Islet precursor cell (in vitro differentiated cells): ENCODE data around the gene ACAP3.

Source experiments
- DNase-seq: peaks from one replicate; pipeline ENCODE4 v3.0.0-alpha.2; 2018

Gene ACAP3

DNA sequence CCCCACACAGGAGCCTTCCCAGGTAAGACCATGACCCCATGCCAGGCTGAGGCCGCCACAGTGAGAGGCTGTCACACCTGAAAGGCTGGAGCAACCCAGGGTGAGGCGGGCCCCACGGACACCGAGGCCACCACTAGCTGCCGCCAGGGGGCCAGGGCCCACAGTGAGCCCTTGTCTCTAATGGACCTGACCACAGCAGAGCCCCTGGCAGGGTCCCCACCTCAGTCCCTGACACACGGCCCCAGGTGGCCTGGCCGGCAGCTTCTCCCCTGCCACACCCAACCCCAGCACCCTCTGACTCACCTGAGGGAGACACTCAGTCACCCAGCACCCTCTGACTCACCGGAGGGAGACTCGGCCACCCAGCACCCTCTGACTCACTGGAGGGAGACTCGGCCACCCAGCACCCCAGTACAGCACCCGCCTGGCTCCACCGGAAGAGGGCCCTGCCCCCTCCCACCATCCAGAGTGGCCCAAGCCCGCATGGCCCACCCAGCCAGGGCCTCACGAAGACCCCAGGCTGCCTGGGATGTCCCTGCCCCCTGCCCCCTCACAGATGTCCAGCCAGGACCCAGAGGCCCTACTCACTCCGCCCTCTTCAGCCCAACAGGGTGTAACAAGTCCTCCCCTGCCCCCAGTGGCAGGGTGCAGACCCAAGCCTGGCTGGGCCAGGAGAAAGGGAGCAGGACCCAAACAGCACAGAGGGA is 37.1 kb upstream of the ACAP3 start:
- DNase-seq, result peak; percentile 76

DNA sequence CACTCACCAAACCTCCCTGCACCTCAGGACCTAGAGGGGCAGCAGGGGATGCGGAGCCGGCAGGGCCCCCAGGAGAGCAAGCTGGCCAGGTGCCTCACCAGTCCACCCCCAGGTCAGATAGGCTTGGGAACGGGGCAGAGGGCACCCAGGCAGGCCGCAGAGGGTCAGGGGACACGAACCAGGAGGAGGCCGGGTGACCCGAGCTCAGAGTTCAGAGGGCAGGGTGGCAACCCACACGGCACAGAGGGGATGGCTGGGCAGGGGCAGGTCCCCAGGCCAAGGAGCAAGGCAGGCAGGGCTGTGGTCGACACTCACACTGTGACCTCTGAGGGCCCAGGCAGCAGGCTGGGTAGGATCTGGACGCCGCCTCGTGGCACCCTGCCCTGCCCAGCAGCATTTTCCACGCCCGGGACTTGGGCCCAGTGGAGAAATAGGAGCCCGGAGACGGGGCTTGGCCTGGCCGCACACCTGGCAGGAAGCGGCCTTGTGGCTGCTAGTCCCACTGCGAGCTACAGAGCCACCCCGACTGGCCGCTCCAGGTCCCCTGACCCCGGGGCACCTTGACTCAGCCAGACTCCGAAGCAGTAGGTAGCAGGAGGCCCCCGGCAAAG is 36.2 kb upstream of the ACAP3 start:
- DNase-seq, result no peak

GRCh38 chr1:1342584-1343115 is 34.9 kb upstream of the ACAP3 start:
- DNase-seq, result no peak

DNA sequence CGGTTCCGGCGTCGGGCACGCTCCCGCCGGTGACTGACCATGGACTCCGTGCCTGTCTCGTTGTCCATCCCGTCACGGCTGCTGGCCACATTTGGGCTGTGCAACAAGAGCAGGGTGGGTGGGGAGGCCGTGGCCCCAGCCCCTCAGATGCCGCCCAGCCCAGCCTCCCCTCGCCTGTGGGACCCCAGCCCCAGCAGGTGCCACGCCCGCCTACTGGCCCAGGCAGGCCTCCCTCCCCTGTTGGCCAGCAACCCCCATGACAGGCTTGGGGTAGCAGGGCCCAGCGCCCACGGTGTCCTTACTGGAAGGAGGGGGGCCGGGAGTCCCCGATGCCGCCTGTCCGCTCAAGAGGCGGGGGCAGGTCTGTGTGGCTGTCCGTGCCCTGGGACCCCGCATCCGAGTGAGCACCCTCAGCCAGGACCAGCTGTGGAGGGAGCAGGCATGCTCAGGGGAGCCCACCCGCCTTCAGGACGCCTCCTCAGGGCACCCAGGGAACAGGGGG is 34.4 kb upstream of the ACAP3 start:
- DNase-seq, result no peak

DNA sequence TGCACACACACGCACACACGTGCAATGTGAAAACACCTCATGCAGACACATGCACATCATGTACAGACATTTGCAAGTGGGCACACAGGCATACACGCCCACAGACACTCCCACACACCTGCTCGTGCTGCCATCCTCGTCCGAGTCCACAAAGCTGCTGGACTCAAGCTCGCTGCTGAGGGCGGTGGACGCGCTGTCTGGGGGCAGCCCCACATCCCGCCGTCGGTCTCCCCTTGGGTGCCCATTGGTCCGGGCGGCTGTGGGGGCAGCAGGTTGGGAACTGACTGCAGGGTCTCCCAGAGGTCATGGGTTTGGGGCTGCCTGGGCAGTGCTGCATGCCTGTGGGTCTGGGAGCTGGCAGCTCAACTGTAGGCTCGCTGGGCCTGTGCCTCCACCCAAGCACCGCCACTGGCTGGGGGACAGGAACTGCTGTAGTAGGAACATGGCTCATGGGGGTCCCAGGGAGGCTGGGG is 33.9 kb upstream of the ACAP3 start:
- DNase-seq, result no peak

DNA sequence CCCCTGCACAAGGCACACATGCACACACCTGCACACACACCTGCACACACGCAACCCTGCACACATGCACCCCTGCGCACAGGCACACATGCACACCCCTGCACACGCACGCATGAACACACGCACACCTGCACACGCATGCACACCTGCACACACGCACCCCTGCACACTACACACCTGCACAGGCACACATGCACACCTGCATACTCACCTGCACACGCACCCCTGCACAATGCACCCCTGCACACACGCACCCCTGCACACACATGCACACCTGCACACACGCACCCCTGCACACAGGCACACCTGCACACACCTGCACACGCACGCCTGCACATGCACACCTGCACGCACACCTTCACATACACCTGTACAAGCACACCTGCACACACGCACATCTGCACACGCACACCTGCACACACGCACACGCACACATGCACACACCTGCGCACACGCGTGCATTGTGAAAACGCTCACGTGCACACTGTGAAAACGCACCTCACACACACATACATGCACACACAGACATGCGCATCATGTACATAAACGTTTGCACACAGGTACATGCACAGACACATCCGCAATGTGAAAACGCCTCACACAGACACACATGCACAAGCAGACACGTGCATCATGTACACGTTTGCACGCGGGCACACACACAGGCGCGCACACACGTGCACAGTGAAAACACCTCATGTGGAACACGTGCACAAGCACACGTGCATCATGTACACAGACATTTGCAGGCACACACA is 33.2 kb upstream of the ACAP3 start:
- no peak for DNase-seq

DNA sequence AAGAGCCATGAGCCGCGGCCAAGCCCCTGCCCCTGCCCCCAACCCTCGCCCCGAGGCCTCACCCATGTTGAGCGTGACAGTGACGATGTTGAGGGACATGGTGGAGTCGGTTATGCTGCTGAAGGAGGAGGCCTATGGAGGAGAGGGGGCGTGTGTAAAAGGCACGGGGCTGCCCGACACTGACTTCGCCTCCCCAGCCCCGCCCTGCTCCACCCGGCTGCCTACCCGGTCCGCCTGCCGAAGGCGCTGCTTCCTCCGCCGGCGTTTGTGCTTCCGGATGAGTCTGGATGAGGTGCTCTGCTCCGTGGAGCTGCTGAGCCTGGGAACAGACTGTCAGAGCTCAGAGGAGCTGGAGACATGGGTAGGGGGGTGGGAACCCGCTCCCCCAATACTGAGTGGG is 32.5 kb upstream of the ACAP3 start:
- no peak for DNase-seq

GRCh38 chr1:1338278-1338677 is 30.5 kb upstream of the ACAP3 start:
- DNase-seq, result no peak

GRCh38 chr1:1337793-1338147 is 30.0 kb upstream of the ACAP3 start:
- DNase-seq, result no peak

GRCh38 chr1:1336931-1337792 is 29.4 kb upstream of the ACAP3 start:
- DNase-seq, result no peak

GRCh38 chr1:1336446-1336845 is 28.7 kb upstream of the ACAP3 start:
- no peak for DNase-seq

DNA sequence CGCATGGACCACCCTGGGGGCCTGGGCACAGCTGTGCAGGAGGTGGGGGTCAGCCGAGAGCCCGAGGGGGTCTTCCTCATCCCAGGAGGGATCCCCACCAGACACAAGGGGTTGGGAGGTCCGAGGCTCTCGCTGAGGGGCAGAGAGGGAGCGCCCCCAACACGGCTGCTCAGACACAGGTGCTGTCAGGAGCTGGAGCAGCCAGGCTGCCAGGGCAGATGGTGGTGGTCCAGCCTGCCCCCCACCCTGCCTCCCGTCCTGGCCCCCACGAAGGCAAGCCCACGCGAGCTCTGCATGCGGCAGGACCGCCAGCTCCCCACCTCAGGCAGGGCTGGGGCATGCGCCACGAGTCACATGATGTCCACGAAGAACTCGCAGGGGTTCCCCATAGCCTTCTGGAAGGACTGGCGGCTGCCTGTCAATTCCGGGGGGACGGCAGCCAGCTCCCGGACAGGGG is 28.1 kb upstream of the ACAP3 start:
- DNase-seq, result no peak

- no peak for DNase-seq
Measured at GRCh38 chr1:1335283-1335682, 27.6 kb upstream of the ACAP3 start.

DNA sequence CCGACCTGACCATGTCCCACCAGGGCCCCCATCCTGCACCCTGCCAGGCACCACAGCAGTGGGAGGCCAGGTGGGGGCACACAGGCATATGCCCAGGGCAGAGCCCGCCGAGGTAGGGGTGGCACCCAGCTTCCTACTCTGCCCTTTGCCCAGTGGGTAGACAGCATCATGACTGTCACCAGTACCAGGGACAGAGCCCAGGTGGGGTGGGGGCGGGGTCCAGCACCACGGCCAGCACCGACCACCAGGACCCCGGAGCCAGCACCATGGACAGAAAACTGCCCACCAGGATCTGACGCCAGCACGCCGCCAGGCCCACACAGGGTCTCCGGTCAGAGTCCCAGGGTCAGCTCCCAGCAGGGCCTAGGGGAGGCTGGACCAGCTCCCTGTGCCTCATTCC is 27.1 kb upstream of the ACAP3 start:
- peak; percentile 85 for DNase-seq

GRCh38 chr1:1333551-1334241 is 26.0 kb upstream of the ACAP3 start:
- no peak for DNase-seq

DNA sequence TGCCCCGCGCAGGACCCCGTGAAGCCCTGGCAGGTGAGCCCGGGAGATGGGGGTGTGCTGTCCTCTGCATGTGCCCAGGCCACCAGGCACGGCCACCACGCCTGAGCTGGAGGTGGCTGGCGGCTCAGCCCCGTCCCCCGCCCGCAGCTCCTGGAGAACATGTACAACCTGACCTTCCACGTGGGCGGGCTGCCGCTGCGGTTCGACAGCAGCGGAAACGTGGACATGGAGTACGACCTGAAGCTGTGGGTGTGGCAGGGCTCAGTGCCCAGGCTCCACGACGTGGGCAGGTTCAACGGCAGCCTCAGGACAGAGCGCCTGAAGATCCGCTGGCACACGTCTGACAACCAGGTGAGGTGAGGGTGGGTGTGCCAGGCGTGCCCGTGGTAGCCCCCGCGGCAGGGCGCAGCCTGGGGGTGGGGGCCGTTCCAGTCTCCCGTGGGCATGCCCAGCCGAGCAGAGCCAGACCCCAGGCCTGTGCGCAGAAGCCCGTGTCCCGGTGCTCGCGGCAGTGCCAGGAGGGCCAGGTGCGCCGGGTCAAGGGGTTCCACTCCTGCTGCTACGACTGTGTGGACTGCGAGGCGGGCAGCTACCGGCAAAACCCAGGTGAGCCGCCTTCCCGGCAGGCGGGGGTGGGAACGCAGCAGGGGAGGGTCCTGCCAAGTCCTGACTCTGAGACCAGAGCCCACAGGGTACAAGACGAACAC is 25.2 kb upstream of the ACAP3 start:
- DNase-seq, result no peak

- DNase-seq, result no peak
Measured at GRCh38 chr1:1332031-1332755, 24.5 kb upstream of the ACAP3 start.

GRCh38 chr1:1331068-1331965 is 23.6 kb upstream of the ACAP3 start, which contains the start of gene TAS1R3:
TSS of gene TAS1R3 (plus strand) at chr1:1331280. CDS start at chr1:1331346, 66 bp downstream.
- no peak for DNase-seq

DNA sequence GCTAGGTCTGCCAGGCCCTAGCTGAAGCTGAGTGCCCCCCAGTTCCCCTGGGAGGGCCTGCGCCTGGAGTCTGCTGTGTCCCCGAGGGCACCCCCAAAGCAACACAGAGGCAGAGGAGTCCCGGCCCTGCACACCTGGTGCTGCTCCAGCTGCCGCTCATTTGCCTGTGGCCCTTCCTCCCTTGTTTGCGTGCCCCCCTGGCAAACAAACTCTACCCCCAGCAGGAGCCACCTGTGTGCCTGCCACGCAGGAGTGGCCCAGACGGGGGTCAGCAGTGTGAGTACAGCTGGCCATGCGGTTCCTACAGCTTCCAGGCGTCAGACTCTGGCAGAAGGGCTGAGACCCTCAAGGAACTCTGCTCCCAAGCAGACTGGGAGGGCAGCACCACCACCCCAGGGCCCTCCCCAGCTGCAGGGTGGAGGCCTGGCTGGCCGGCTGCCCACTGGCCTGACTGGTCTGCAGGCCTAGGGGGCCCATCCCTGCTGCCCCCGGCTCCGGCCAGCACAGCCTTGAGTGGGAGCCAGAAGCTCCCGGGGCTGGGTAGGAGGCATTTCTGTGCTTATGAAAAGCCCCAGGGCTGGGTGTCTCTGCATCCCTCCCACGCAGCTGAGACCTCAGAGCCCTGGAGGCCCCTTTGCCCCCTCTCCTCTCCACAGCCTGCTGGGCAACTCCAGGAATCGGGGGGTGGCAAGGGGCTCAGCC is 22.8 kb upstream of the ACAP3 start:
- DNase-seq, result no peak
